Testis (tissue), 3 donors: ENCODE measurements around the gene FAU. TPM values are rescaled to one million over a fixed set of nuclear protein-coding genes. Genes with fewer than 3 reads are reported as not detected.
A peak's percentile ranks its signal among the peaks of the same experiment; 100 is the strongest.

Source experiments
- DNase-seq: peaks from one replicate; pipeline ENCODE4 v3.0.0-alpha.2; 2019
- H3K27ac ChIP-seq, 2 donors: fragments of 200-600 bp; sonication (generic); one replicate each; pipeline ENCODE4 v1.5.1; 2019
- H3K27me3 ChIP-seq: fragments of 200-600 bp; sonication (generic); one replicate; pipeline ENCODE4 v1.5.1; 2019
- H3K36me3 ChIP-seq: fragments of 200-600 bp; sonication (generic); one replicate; pipeline ENCODE4 v1.5.1; 2017; ENCODE audit warnings: low read depth; ENCODE audit errors: missing control alignments
- H3K4me1 ChIP-seq: fragments of 200-600 bp; sonication (generic); one replicate; pipeline ENCODE4 v1.5.1; 2019
- H3K4me3 ChIP-seq, 2 donors: fragments of 200-600 bp; sonication (generic); one replicate each; pipeline ENCODE4 v1.5.1; 2017 to 2019
- H3K9me3 ChIP-seq: fragments of 200-600 bp; sonication (generic); one replicate; pipeline ENCODE4 v1.5.1; 2017
- POLR2A ChIP-seq: fragments of 450-650 bp; IDR thresholded peaks from one replicate; pipeline ENCODE4 v1.6.1; 2017; ENCODE audit warnings: antibody characterized with exemption, mild to moderate bottlenecking, moderate library complexity
- WGBS, 2 donors: methylation state at CpG; one replicate each; pipeline ENCODE4 v1.1.5; 2018; 5-methylcytosine and 5-hydroxymethylcytosine counted together
- intact Hi-C: fragments of 100-400 bp; cut with DNase I; formaldehyde crosslinking; loops from one replicate; pipeline ENCODE4 v1.15.1; 2023; ENCODE audit warnings: low total_unique reads
- polyA plus RNA-seq: library from polyadenylated mRNA; stranded (reverse); fragments of 350-450 nt; fragmentation: Illumina TruSeq; extraction: RNeasy Lipid Tissue Mini Kit (QIAGEN cat#74804); gene quantifications from one replicate; pipeline ENCODE4 v1.2.3, GENCODE V29; 2014; ENCODE audit warnings: low read depth, low replicate concordance; ENCODE audit not compliant: insufficient read depth
- total RNA-seq, 2 donors: library from RNA; depleted of rRNA; stranded (reverse); fragments of >200 nt; gene quantifications; one replicate each; pipeline ENCODE4 v1.2.3, GENCODE V29; 2016
- TF ChIP-seq, protein P1 (sequence below), 3 experiments: fragments of 450-650 bp in 2 of 3; fragments of 200-600 bp in 1 of 3; sonication (generic) in 1 of 3; IDR thresholded peaks; one replicate each; pipeline ENCODE4 v1.5.1; 2016 to 2019; ENCODE audit warnings: antibody characterized with exemption in 3 of 3, mild to moderate bottlenecking in 2 of 3, moderate library complexity in 1 of 3

Gene FAU
- total and polyA plus RNA-seq, 3 donors from 2014 or later, result 441 to 761 (median 583) TPM

DNA sequence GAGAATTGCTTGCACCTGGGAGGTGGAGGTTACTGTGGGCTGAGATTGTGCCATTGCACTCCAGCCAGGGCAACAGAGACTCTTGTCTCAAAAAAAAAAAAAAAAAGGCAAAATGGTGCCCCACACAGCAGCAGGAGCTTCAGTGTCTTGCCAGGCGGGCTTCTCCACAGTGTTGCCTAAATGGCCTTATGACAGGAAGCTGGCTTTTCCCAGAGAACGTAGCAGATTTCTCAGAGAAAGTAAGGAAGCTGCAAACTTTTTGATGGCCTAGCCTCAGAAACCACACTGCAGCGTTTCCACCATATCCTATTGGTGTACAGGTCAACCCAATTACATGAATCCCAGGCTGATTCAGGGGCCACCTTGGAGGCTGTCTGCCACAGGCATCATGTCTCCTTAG lies 35.4 kb upstream of the FAU start:
- WGBS, 2 donors, result 80 to 85% methylated on average over 3 of the region's 3 CpGs
- H3K4me1 ChIP-seq, result no peaks in the 10 kb centered on the region
- DNase-seq, result no peak

DNA sequence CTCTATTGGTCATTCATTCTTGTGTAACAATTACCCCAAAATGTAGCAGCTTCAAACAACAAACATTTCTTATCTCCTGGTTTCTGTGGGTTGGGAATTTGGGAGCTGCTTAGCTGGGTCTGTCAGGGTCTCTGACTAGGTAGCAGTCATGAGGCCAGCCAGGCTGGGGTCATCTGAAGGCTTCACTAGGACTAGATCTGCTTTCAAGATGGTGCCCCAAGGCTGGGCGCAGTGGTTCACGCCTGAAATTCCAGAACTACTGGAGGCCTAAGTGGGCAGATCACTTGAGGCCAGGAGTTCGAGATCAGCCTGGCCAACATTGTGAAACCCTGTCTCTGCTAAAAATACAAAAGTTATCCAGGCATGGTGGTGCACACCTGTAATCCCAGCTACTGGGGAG lies 35.0 kb upstream of the FAU start:
- intact Hi-C loops, result no loop called here
- Histone ChIP-seq H3K27me3 (no peaks in the 10 kb centered on the region), H3K4me3 (no peak overlapping the region), H3K27ac (no peak overlapping the region), H3K4me1 (no peaks in the 10 kb centered on the region), H3K9me3 (no peaks in the 10 kb centered on the region), H3K36me3 (no peaks in the 10 kb centered on the region)
- 95 to 96% methylated on average over 3 of the region's 3 CpGs for WGBS, 2 donors
- no peak for TF ChIP-seq POLR2A
- TF ChIP-seq, protein P1, sequence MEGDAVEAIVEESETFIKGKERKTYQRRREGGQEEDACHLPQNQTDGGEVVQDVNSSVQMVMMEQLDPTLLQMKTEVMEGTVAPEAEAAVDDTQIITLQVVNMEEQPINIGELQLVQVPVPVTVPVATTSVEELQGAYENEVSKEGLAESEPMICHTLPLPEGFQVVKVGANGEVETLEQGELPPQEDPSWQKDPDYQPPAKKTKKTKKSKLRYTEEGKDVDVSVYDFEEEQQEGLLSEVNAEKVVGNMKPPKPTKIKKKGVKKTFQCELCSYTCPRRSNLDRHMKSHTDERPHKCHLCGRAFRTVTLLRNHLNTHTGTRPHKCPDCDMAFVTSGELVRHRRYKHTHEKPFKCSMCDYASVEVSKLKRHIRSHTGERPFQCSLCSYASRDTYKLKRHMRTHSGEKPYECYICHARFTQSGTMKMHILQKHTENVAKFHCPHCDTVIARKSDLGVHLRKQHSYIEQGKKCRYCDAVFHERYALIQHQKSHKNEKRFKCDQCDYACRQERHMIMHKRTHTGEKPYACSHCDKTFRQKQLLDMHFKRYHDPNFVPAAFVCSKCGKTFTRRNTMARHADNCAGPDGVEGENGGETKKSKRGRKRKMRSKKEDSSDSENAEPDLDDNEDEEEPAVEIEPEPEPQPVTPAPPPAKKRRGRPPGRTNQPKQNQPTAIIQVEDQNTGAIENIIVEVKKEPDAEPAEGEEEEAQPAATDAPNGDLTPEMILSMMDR (IDR thresholded peaks at IDR 0.05), result no peak
- DNase-seq, result no peak

More for the DNA sequence above, 35.4 kb upstream of the FAU start:
- TF ChIP-seq, protein P1 (IDR thresholded peaks at IDR 0.05), result no peak
- Histone ChIP-seq H3K4me3 (no peak overlapping the region), H3K27ac (no peak overlapping the region), H3K27me3 (no peaks in the 10 kb centered on the region), H3K9me3 (no peaks in the 10 kb centered on the region), H3K36me3 (no peaks in the 10 kb centered on the region)
- intact Hi-C loops, result no loop called here

DNA sequence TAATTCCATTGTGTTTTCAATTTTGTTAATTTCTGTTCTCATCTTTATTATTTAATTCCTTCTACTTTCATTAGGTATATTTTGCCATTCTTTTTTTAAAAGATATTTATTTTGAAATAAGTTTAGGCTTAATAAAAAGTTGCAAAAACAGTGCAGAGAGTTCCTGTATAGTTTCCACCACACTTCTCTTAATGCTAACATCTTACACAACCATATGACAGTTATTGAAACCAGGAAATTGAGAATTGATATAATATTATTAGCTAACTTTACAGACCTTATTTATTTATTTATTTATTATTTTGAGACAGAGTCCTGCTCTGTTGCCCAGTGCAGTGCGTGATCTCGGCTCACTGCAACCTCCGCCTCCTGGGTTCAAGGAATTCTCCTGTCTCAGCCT lies 34.3 kb upstream of the FAU start:
- H3K4me3 ChIP-seq, result no peak overlapping the region
- no peak for DNase-seq
- intact Hi-C loops, result no loop called here
- WGBS, 2 donors, result 95 to 97% methylated on average over 3 of the region's 3 CpGs
- TF ChIP-seq POLR2A, result no peak
- TF ChIP-seq, protein P1 (IDR thresholded peaks at IDR 0.05), result no peak
- H3K4me1 ChIP-seq, result no peaks in the 10 kb centered on the region
- no peaks in the 10 kb centered on the region for H3K27me3 ChIP-seq
- H3K9me3 ChIP-seq, result no peaks in the 10 kb centered on the region
- no peak overlapping the region for H3K27ac ChIP-seq
- no peaks in the 10 kb centered on the region for H3K36me3 ChIP-seq

DNA sequence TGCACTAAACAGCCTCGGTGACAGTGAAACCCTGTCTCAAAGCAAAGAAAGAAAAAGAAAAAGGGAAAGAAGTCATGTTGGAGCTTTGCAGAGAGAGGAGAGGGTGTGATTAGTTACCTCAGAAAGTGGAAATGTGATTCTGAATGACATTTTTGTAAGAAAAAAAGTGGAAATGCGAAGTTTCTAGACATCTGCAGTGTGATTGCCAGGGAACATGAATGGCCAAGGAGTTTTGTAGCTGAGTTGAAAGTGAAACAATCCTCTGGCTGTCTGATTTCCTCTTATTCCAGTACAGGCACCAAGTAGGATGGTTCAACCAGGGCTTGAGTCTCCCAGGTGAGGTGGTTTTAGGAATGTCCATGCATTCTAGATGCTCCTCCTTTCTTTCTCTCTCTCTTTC lies 30.2 kb upstream of the FAU start:
- no peak overlapping the region for H3K4me3 ChIP-seq
- no peaks in the 10 kb centered on the region for H3K36me3 ChIP-seq
- H3K4me1 ChIP-seq, result peaks cover 6% of the 10 kb centered on the region
- 61 to 74% methylated on average over 2 of the region's 2 CpGs for WGBS, 2 donors
- no peaks in the 10 kb centered on the region for H3K9me3 ChIP-seq
- no peak overlapping the region for H3K27ac ChIP-seq
- H3K27me3 ChIP-seq, result no peaks in the 10 kb centered on the region
- intact Hi-C loops, result no loop called here
- DNase-seq, result no peak
- TF ChIP-seq, protein P1 (IDR thresholded peaks at IDR 0.05), result no peak
- TF ChIP-seq POLR2A, result no peak

DNA sequence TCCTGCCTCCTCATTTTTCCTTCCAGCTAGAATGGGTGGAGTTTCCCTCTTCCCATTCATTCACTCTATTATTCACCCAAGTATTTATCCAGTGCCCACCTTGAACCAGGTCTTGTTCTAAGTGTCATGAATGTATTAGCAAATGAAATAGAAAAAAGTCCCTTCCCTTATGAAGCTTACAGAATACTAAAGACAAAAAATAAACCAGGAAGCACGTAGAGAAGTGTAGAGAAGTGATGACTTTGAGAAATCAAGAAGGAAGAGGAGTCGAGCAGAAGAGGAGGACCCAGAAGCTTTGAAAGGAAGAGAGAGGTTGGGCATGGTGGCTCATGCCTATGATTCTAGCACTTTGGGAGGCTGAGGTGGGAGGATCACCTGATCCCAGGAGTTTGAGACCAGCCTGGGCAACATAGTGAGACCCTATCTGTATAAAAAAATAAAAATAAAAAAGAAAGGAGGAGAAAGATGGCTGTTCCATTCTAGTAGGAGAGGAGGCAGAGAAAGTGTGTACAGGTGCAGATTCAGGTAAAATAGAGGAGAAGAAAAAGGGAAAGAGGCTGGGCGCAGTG lies 29.5 kb upstream of the FAU start:
- H3K27me3 ChIP-seq, result no peaks in the 10 kb centered on the region
- no peaks in the 10 kb centered on the region for H3K36me3 ChIP-seq
- TF ChIP-seq POLR2A, result no peak
- TF ChIP-seq, protein P1 (IDR thresholded peaks at IDR 0.05), result no peak
- H3K27ac ChIP-seq, result peak overlapping the region in 1 of 2 donors; percentile 61
- intact Hi-C loops, result no loop called here
- H3K9me3 ChIP-seq, result no peaks in the 10 kb centered on the region
- 75 to 81% methylated on average over 3 of the region's 3 CpGs for WGBS, 2 donors
- no peak overlapping the region for H3K4me3 ChIP-seq
- DNase-seq, result no peak
- H3K4me1 ChIP-seq, result peaks cover 9% of the 10 kb centered on the region
